K562 (cell line): ENCODE results near the gene RNF44. TPM values are rescaled to one million over a fixed set of nuclear protein-coding genes. Genes with fewer than 3 reads are reported as not detected.
A peak's percentile ranks its signal among the peaks of the same experiment; 100 is the strongest.

Source experiments
- BCOR ChIP-seq: fragments of 450-650 bp; IDR thresholded peaks from 2 replicates; pipeline ENCODE4 v1.6.1; 2016
- DDX20 ChIP-seq: fragments of 450-650 bp; IDR thresholded peaks from 2 replicates; pipeline ENCODE4 v1.6.1; 2016; ENCODE audit warnings: missing genetic modification characterization, low read depth, mild to moderate bottlenecking, missing compliant biosample characterization, moderate library complexity
- DEAF1 ChIP-seq: fragments of 450-650 bp; formaldehyde crosslinking; IDR thresholded peaks from 2 replicates; pipeline ENCODE4 v1.4.0; 2020; ENCODE audit warnings: mild to moderate bottlenecking, moderate library complexity
- FOXM1 ChIP-seq, 2 experiments: fragments of 450-650 bp in 1 of 2; sonication (generic) in 1 of 2; formaldehyde crosslinking in 1 of 2; IDR thresholded peaks; 2 replicates each; pipeline versions ENCODE4 v1.6.1 to v1.9.0; 2017 to 2022; ENCODE audit warnings: low read depth in 2 of 2, mild to moderate bottlenecking in 2 of 2, missing genetic modification reagents in 1 of 2, moderate library complexity in 1 of 2
- HMG20A ChIP-seq: fragments of 450-650 bp; formaldehyde crosslinking; conservative IDR thresholded peaks from 2 replicates; pipeline ENCODE4 v1.4.0; 2020; ENCODE audit warnings: mild to moderate bottlenecking, mixed read lengths
- LEF1 ChIP-seq: fragments of 450-650 bp; IDR thresholded peaks from 2 replicates; pipeline ENCODE4 v1.6.1; 2016; ENCODE audit warnings: mild to moderate bottlenecking
- MED1 ChIP-seq: sonication (generic); formaldehyde crosslinking; IDR thresholded peaks from 2 replicates; pipeline ENCODE4 v1.8.1; 2023; ENCODE audit warnings: missing genetic modification reagents, borderline replicate concordance
- NEUROD1 ChIP-seq: fragments of 150-350 bp; IDR thresholded peaks from 2 replicates; pipeline ENCODE4 v1.6.1; 2014; ENCODE audit warnings: borderline replicate concordance, low read length, low read depth; ENCODE audit not compliant: partially characterized antibody
- PURB ChIP-seq: sonication (generic); formaldehyde crosslinking; IDR thresholded peaks from 2 replicates; pipeline ENCODE4 v1.9.0; 2021; ENCODE audit warnings: low read depth, mild to moderate bottlenecking, missing genetic modification reagents
- PYGO2 ChIP-seq: fragments of 450-650 bp; IDR thresholded peaks from 2 replicates; pipeline ENCODE4 v1.6.1; 2016; ENCODE audit warnings: mild to moderate bottlenecking, missing genetic modification characterization, moderate library complexity, missing compliant biosample characterization
- RAD21 ChIP-seq, 2 experiments: fragments of 250-450 bp in 1 of 2; fragments of 450-650 bp in 1 of 2; sonication (Bioruptor Pico) in 1 of 2; formaldehyde crosslinking in 1 of 2; IDR thresholded peaks in 1 of 2; conservative IDR thresholded peaks in 1 of 2; 2 replicates each; pipeline versions ENCODE4 v1.4.0 to v1.8.0; 2020 to 2022; ENCODE audit warnings: mild to moderate bottlenecking in 2 of 2, moderate library complexity in 1 of 2
- RBFOX2 ChIP-seq: fragments of 200-400 bp; formaldehyde crosslinking; IDR thresholded peaks from 2 replicates; pipeline ENCODE4 v1.6.1; 2017; ENCODE audit warnings: low read depth, mild to moderate bottlenecking, low read length, moderate library complexity
- RBM14 ChIP-seq: fragments of 200-400 bp; formaldehyde crosslinking; IDR thresholded peaks from 2 replicates; pipeline ENCODE4 v1.6.1; 2018; ENCODE audit warnings: low read depth, mild to moderate bottlenecking, low read length, moderate library complexity, borderline replicate concordance; ENCODE audit not compliant: insufficient read depth
- RFX5 ChIP-seq: IDR thresholded peaks from 2 replicates; pipeline ENCODE4 v1.6.1; 2011; ENCODE audit warnings: low read depth, mild to moderate bottlenecking, improper control_type of control experiment, low read length
- SLC30A9 ChIP-seq: fragments of 250-450 bp; sonication (Bioruptor Pico); IDR thresholded peaks from 2 replicates; pipeline ENCODE4 v1.8.0; 2022; ENCODE audit warnings: mild to moderate bottlenecking, moderate library complexity
- SMARCB1 ChIP-seq: IDR thresholded peaks from 2 replicates; pipeline ENCODE4 v1.6.1; 2011; ENCODE audit warnings: improper control_type of control experiment, low read depth; ENCODE audit not compliant: insufficient read length
- SNAPC5 ChIP-seq: fragments of 250-450 bp; sonication (Bioruptor Pico); IDR thresholded peaks from 2 replicates; pipeline ENCODE4 v1.8.0; 2021; ENCODE audit warnings: moderate library complexity, mild to moderate bottlenecking, inconsistent platforms
- SPI1 ChIP-seq: IDR thresholded peaks from 2 replicates; pipeline ENCODE4 v1.6.1; 2011; ENCODE audit warnings: low read depth, low read length, control low read depth, borderline replicate concordance
- ZFP36 ChIP-seq: fragments of 150-350 bp; IDR thresholded peaks from 2 replicates; pipeline ENCODE4 v1.6.1; 2018; ENCODE audit warnings: low read length, low read depth; ENCODE audit not compliant: partially characterized antibody
- ZKSCAN3 ChIP-seq: fragments of 250-450 bp; sonication (Bioruptor Pico); IDR thresholded peaks from 2 replicates; pipeline ENCODE4 v1.4.0; 2020
- ZNF518B ChIP-seq: fragments of 250-450 bp; sonication (Bioruptor Pico); IDR thresholded peaks from 2 replicates; pipeline ENCODE4 v1.5.0; 2021; ENCODE audit warnings: mild to moderate bottlenecking, moderate library complexity
- ZNF583 ChIP-seq: fragments of 250-450 bp; sonication (Bioruptor Pico); IDR thresholded peaks from 2 replicates; pipeline ENCODE4 v1.4.0; 2020
- ZNF717 ChIP-seq: fragments of 250-450 bp; sonication (Bioruptor Pico); IDR thresholded peaks from 2 replicates; pipeline ENCODE4 v1.5.0; 2021
- ZNF780A ChIP-seq: fragments of 250-450 bp; sonication (Bioruptor Pico); IDR thresholded peaks from 2 replicates; pipeline ENCODE4 v1.5.0; 2021; ENCODE audit warnings: mild to moderate bottlenecking
- polyA plus RNA-seq, 8 experiments: library from polyadenylated mRNA; depleted of rRNA in 4 of 8; stranded (reverse) in 5 of 8; unstranded in 3 of 8; fragments of >200 nt; fragmentation: Nextera tagmentation in 2 of 8; fragmentation: Illumina TruSeq in 1 of 8; extraction: Ambion mirVana in 2 of 8; extraction: Trizol in 1 of 8; gene quantifications; 2 replicates each; pipeline versions ENCODE4 v1.2.1 to v1.2.3, GENCODE V29; 2011 to 2014; ENCODE audit warnings: inconsistent platforms in 1 of 8, missing spikeins in 1 of 8
- total RNA-seq, 7 experiments: library from RNA; depleted of rRNA in 6 of 7; stranded (reverse); fragments of >200 nt in 6 of 7; fragmentation: Illumina TruSeq in 2 of 7; extraction: Trizol in 2 of 7; gene quantifications; 2 replicates each; pipeline versions ENCODE4 v1.2.1 to v1.2.3, GENCODE V29; 2011 to 2021; ENCODE audit warnings: low replicate concordance in 1 of 7
- TF ChIP-seq, protein P1 (sequence below): fragments of 450-650 bp; formaldehyde crosslinking; IDR thresholded peaks from 2 replicates; pipeline ENCODE4 v1.4.0; 2022; ENCODE audit warnings: missing genetic modification characterization

RNF44 gene
- total and polyA plus RNA-seq, 9 of the 15 experiments (the other 6 are each of a cell fraction or from before 2014, with no cell fraction given), result 1.6 to 82.6 (median 7.4) TPM

DNA sequence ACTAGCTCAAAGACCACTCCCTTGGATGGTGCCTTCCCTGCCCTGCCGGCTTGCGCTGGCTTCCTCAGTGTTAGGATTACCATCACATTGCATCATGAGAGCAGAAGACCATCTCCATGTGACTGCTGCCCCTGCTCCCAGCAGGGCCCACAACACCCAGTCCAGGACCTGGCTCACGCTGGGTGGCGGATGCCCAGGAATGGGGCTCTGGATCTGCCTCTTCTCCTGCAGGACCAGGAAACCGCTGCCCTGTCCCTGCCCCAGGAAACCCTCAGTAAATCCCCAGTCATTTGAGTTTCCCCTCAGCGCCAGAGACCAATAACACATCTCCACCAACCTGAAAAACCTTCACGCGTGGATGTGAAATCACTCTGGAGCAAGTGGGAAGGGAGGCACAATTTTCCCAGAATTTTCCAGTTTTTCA is 3.3 kb upstream of the RNF44 start (continued):
- TF ChIP-seq MED1 (CRISPR knock-in tag), result no peak
- no peak for TF ChIP-seq SPI1
- TF ChIP-seq SNAPC5, result no peak
- no peak for TF ChIP-seq BCOR
- TF ChIP-seq HMG20A, result no peak
- no peak for TF ChIP-seq PURB (CRISPR knock-in tag)
- no peak for TF ChIP-seq PYGO2
- no peak for TF ChIP-seq NEUROD1
- no peak for TF ChIP-seq DEAF1
- no peak for TF ChIP-seq ZNF780A (CRISPR knock-in tag)
- no peak for TF ChIP-seq SMARCB1
- no peak for TF ChIP-seq RBM14
- TF ChIP-seq RBFOX2, result peak; percentile 68
- TF ChIP-seq, protein P1, sequence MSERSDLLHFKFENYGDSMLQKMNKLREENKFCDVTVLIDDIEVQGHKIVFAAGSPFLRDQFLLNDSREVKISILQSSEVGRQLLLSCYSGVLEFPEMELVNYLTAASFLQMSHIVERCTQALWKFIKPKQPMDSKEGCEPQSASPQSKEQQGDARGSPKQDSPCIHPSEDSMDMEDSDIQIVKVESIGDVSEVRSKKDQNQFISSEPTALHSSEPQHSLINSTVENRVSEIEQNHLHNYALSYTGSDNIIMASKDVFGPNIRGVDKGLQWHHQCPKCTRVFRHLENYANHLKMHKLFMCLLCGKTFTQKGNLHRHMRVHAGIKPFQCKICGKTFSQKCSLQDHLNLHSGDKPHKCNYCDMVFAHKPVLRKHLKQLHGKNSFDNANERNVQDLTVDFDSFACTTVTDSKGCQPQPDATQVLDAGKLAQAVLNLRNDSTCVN (CRISPR knock-in tag), result no peak
- TF ChIP-seq RAD21 (CRISPR knock-in tag; conservative IDR thresholded peaks at IDR 0.05 in 1 of 2, IDR thresholded peaks at IDR 0.05 in 1 of 2), result no peak
- no peak for TF ChIP-seq LEF1
- no peak for TF ChIP-seq FOXM1 (IDR thresholded peaks at IDR 0.05; ENCODE audit: low read depth)
- TF ChIP-seq FOXM1 (CRISPR knock-in tag; IDR thresholded peaks at IDR 0.05; ENCODE audit: low read depth), result no peak
- peak; percentile 84 for TF ChIP-seq ZNF583 (CRISPR knock-in tag)
- TF ChIP-seq ZNF717 (CRISPR knock-in tag), result no peak
- 0 out of 2 replicates have a peak, but pooled peaks have one; percentile 44 for TF ChIP-seq DDX20
- no peak for TF ChIP-seq ZKSCAN3 (CRISPR knock-in tag)
- no peak for TF ChIP-seq ZNF518B (CRISPR knock-in tag)
- no peak for TF ChIP-seq SLC30A9 (CRISPR knock-in tag)
- no peak for TF ChIP-seq RFX5
- no peak for TF ChIP-seq ZFP36
